Measurements from ENCODE around the gene LRRC8D. TPM values are rescaled to one million over a fixed set of nuclear protein-coding genes. Genes with fewer than 3 reads are reported as not detected.

Gene LRRC8D
- total RNA-seq, 1 experiment from 2014 or later, result 37.2 TPM

DNA sequence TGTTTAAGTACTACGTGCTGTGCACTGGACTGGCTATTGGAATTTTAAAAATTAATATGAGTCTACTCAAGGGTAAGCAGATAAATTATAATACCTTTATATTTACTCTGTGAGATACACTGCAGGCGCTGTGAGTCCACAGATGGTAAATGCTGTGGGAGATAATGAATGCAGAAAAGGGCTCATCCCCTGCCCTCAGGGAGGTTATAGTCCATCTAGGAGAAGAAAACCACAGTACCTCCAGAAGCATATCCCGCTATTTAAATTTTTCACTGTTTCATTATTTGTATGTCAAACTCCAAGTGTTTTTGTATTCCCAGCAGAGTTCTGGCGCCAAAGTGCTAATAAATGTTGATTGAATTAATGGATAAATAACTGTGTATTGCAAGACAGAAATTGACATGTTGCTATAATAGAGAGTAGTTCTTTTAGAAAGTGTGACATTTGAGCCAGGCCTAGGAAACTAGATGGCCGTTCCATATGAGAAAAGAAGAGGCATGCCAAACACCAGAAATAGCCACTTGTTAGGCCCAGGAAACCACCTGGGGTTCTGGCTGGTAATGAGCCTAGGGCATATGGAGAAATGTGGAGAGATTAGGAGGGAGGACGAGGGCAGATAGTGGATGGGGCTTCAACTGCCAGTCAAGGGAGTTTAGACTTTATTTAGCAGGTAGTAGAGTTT is 61.7 kb downstream of the LRRC8D start:
- H3K27ac ChIP-seq (ENCODE audit: insufficient read length, low read depth, low read length), result no peak overlapping the region
- no peak overlapping the region; a peak in 2 of 7 replicates for H3K27ac Mint-ChIP-seq

More for the DNA sequence above, 61.7 kb downstream of the LRRC8D start:
- no peak overlapping the region for H3T11ph ChIP-seq (ENCODE audit: low read length)
- H3K14ac ChIP-seq (ENCODE audit: insufficient read depth, low read length), result no peak overlapping the region
- no peak overlapping the region for H3K18ac ChIP-seq (ENCODE audit: insufficient read length, low read depth, low read length)
- no peak for TF ChIP-seq CTCF (conservative IDR thresholded peaks at IDR 0.05)
- no peaks in the 10 kb centered on the region for H3K79me2 ChIP-seq (ENCODE audit: insufficient read depth, low read length)
- no peaks in the 10 kb centered on the region for H3K23me2 ChIP-seq (ENCODE audit: insufficient read length, low read depth, low read length, poor library complexity, severe bottlenecking)
- H2BK20ac ChIP-seq (ENCODE audit: low read depth, low read length, poor library complexity, severe bottlenecking), result no peak overlapping the region
- WGBS (ENCODE audit: extremely low coverage, insufficient read length, low lambda C conversion rate), result no CpG with 5 or more reads among the region's 6 CpGs
- peaks cover 6% of the 10 kb centered on the region for H3K9me3 ChIP-seq (ENCODE audit: control insufficient read depth, low read depth, low read length)
- Mint-ChIP-seq H3K4me1 (peaks cover 12 to 13% of the 10 kb centered on the region in 2 experiments), H3K4me3 (no peak overlapping the region), H3K9me3 (peaks cover 2 to 4% of the 10 kb centered on the region in 2 experiments; a peak in 3 of 5 replicates), H3K27me3 (ENCODE audit: low read depth) (no peaks in the 10 kb centered on the region), H3K36me3 (ENCODE audit: insufficient read depth in 1 of 3, low read depth in 3 of 3) (peaks cover 31 to 39% (median 34%) of the 10 kb centered on the region in 3 experiments)
- no peak for DNase-seq
- no peaks in the 10 kb centered on the region for H3K27me3 ChIP-seq (ENCODE audit: insufficient read depth, low read length)
- H3K4me1 ChIP-seq (ENCODE audit: insufficient read depth, low read length), result no peaks in the 10 kb centered on the region; the same call in 1 of the 2 replicates
- H3K4ac ChIP-seq (ENCODE audit: low read depth, low read length), result no peak overlapping the region
- H2BK120ac ChIP-seq (ENCODE audit: low read depth, low read length, poor library complexity, severe bottlenecking), result no peak overlapping the region
- H3K4me2 ChIP-seq (ENCODE audit: insufficient read depth, insufficient read length, low read length), result no peak overlapping the region
- H4K20me1 ChIP-seq (ENCODE audit: control insufficient read depth, insufficient read depth, insufficient read length), result no peaks in the 10 kb centered on the region
- H2BK12ac ChIP-seq (ENCODE audit: insufficient read length, low read depth, low read length), result no peak overlapping the region
- no peak overlapping the region for H4K91ac ChIP-seq (ENCODE audit: insufficient read length, low read depth, low read length)
- no peak overlapping the region for H2BK15ac ChIP-seq (ENCODE audit: low read depth, low read length)
- H2AK5ac ChIP-seq (ENCODE audit: insufficient read length, low read length), result no peak overlapping the region
- no peak overlapping the region for H4K5ac ChIP-seq (ENCODE audit: insufficient read length, low read depth, low read length)
- no peak overlapping the region for H2BK5ac ChIP-seq (ENCODE audit: insufficient read length, low read length)
- H4K8ac ChIP-seq (replicated peaks; ENCODE audit: insufficient read length, low read depth, low read length), result no peak overlapping the region
- no peak overlapping the region for H3K23ac ChIP-seq (ENCODE audit: insufficient read length, low read depth, low read length)
- no peak overlapping the region for H3K56ac ChIP-seq (ENCODE audit: insufficient read length, low read depth, low read length)
- no peak overlapping the region for H2AFZ ChIP-seq (ENCODE audit: low read length)
- peaks cover 6% of the 10 kb centered on the region for H3K79me1 ChIP-seq (ENCODE audit: insufficient read depth, low read depth, low read length, poor library complexity, severe bottlenecking)
- H3K9ac ChIP-seq (ENCODE audit: extremely low read depth, insufficient read length, low read length), result no peak overlapping the region

All from H9 (cell line).